HCT116 (cell line): Measurements from ENCODE around the gene C20orf144. TPM values are rescaled to one million over a fixed set of nuclear protein-coding genes. Genes with fewer than 3 reads are reported as not detected.

Source experiments
- ATAC-seq: fragments of 200-7000 bp; cut with Tn5 transposase; 2 replicates; pipeline ENCODE4 v1.9.1; 2020; ENCODE audit warnings: mild to moderate bottlenecking, moderate library complexity
- BruUV-seq: library from RNA; stranded (reverse); fragments of 400-500 nt; replicated peaks from 2 replicates; lab custom pipeline; 2021; lab: Mats Ljungman, UMichigan
- CTCF ChIA-PET: fragments of 300-600 bp; sonication (Branson Sonifier 250); formaldehyde crosslinking; loops from one replicate; lab custom pipeline; 2021; ENCODE audit warnings: antibody characterized with exemption; lab: Charles Lee
- POLR2A ChIA-PET: fragments of 300-600, 350-600 bp; sonication (Branson Sonifier 250); formaldehyde crosslinking; loops from one replicate; lab custom pipeline; 2021; ENCODE audit warnings: antibody characterized with exemption; lab: Charles Lee
- RAD21 ChIA-PET, 2 experiments: fragments of 300-600 bp; sonication (Branson Sonifier 250); formaldehyde crosslinking; loops; one replicate each; lab custom pipeline; 2023; ENCODE audit warnings: low total read pairs in 2 of 2; ENCODE audit not compliant: uncharacterized antibody in 2 of 2, unreplicated experiment in 2 of 2, low non-redundant PET in 1 of 2; lab: Charles Lee
- DNase-seq: peaks from one replicate; pipeline ENCODE4 v3.0.0-alpha.2; 2010; ENCODE audit warnings: low read depth, low spot score
- H2AFZ ChIP-seq: fragments of 200-600 bp; shearing (Covaris generic), sonication (generic); 2 replicates; pipeline ENCODE4 v1.6.1; 2017; ENCODE audit warnings: low read depth, mixed run types, mixed read lengths, antibody characterized with exemption, low read length; ENCODE audit not compliant: poor library complexity, severe bottlenecking
- H3K27ac ChIP-seq: 2 replicates; pipeline ENCODE4 v1.5.1; 2012; ENCODE audit warnings: low read depth, low read length
- H3K27me3 ChIP-seq: fragments of 200-600 bp; sonication (generic); 2 replicates; pipeline ENCODE4 v1.6.1; 2016; ENCODE audit warnings: mixed run types, low read length, mixed read lengths; ENCODE audit not compliant: insufficient read depth
- H3K36me3 ChIP-seq, 2 experiments: fragments of 200-500 bp in 1 of 2; fragments of 200-600 bp in 1 of 2; sonication (Bioruptor generic) in 1 of 2; sonication (generic) in 1 of 2; 2 replicates each; pipeline versions ENCODE4 v1.5.1 to v1.6.1; 2014 to 2016; ENCODE audit warnings: low read length in 2 of 2, inconsistent platforms in 1 of 2, mixed read lengths in 1 of 2, mixed run types in 1 of 2; ENCODE audit not compliant: insufficient read depth in 2 of 2, control insufficient read depth in 1 of 2
- H3K4me1 ChIP-seq, 2 experiments: fragments of 200-600 bp in 1 of 2; sonication (generic) in 1 of 2; 2 replicates each; pipeline versions ENCODE4 v1.5.1 to v1.6.1; 2012 to 2017; ENCODE audit warnings: low read length in 2 of 2, inconsistent platforms in 1 of 2, mild to moderate bottlenecking in 1 of 2, mixed read lengths in 1 of 2, mixed run types in 1 of 2, moderate library complexity in 1 of 2; ENCODE audit not compliant: insufficient read depth in 2 of 2, control insufficient read depth in 1 of 2
- H3K4me2 ChIP-seq: fragments of 200-600 bp; sonication (generic); 2 replicates; pipeline ENCODE4 v1.6.1; 2017; ENCODE audit warnings: mixed run types, low read length, mixed read lengths
- H3K4me3 ChIP-seq, 2 experiments: fragments of 200-600 bp in 1 of 2; sonication (generic) in 1 of 2; replicated peaks in 1 of 2; 2 replicates each; pipeline ENCODE4 v1.5.1; 2011 to 2016; ENCODE audit warnings: low read length in 2 of 2, control low read depth in 1 of 2, low read depth in 1 of 2, mild to moderate bottlenecking in 1 of 2, mixed read lengths in 1 of 2, mixed run types in 1 of 2
- H3K79me2 ChIP-seq: fragments of 200-600 bp; sonication (generic); 2 replicates; pipeline ENCODE4 v1.6.1; 2017; ENCODE audit warnings: mild to moderate bottlenecking, mixed run types, low read length, moderate library complexity, mixed read lengths; ENCODE audit not compliant: insufficient read depth
- H3K9ac ChIP-seq: fragments of 200-600 bp; sonication (generic); 2 replicates; pipeline ENCODE4 v1.6.1; 2016; ENCODE audit warnings: low read length, mixed read lengths
- H3K9me2 ChIP-seq: fragments of 200-600 bp; sonication (generic), shearing (Covaris generic); 2 replicates; pipeline ENCODE4 v1.6.1; 2017; ENCODE audit warnings: mixed run types, mild to moderate bottlenecking, moderate library complexity; ENCODE audit not compliant: insufficient read depth
- H3K9me3 ChIP-seq, 2 experiments: fragments of 200-500 bp in 1 of 2; fragments of 200-600 bp in 1 of 2; sonication (Bioruptor generic) in 1 of 2; sonication (generic) in 1 of 2; 2 replicates each; pipeline ENCODE4 v1.6.1; 2014 to 2017; ENCODE audit warnings: low read length in 2 of 2, mixed read lengths in 2 of 2, inconsistent platforms in 1 of 2, low read depth in 1 of 2, mild to moderate bottlenecking in 1 of 2, mixed run types in 1 of 2, moderate library complexity in 1 of 2; ENCODE audit not compliant: control insufficient read depth in 1 of 2, insufficient read depth in 1 of 2
- H4K20me1 ChIP-seq: fragments of 200-600 bp; sonication (generic), shearing (Covaris generic); 2 replicates; pipeline ENCODE4 v1.6.1; 2017; ENCODE audit warnings: mixed run types, mild to moderate bottlenecking, moderate library complexity; ENCODE audit not compliant: insufficient read depth
- ATF3 ChIP-seq: IDR thresholded peaks from 2 replicates; pipeline ENCODE4 v1.6.1; 2012
- CBX3 ChIP-seq: IDR thresholded peaks from 2 replicates; pipeline ENCODE4 v1.6.1; 2012; ENCODE audit warnings: low read depth
- CEBPB ChIP-seq: IDR thresholded peaks from 2 replicates; pipeline ENCODE4 v1.6.1; 2012; ENCODE audit warnings: low read depth
- EZH2 ChIP-seq: fragments of 200-600 bp; sonication (generic); IDR thresholded peaks from 2 replicates; pipeline ENCODE4 v1.6.1; 2017; ENCODE audit warnings: antibody characterized with exemption, mixed run types
- JUND ChIP-seq: IDR thresholded peaks from 2 replicates; pipeline ENCODE4 v1.6.1; 2012
- MAX ChIP-seq: IDR thresholded peaks from 2 replicates; pipeline ENCODE4 v1.6.1; 2012
- POLR2AphosphoS5 ChIP-seq: IDR thresholded peaks from 2 replicates; pipeline ENCODE4 v1.6.1; 2011; ENCODE audit warnings: mild to moderate bottlenecking, low read depth, low read length, moderate library complexity
- RAD21 ChIP-seq: IDR thresholded peaks from 2 replicates; pipeline ENCODE4 v1.6.1; 2012; ENCODE audit warnings: low read depth, mild to moderate bottlenecking
- SIN3A ChIP-seq: IDR thresholded peaks from 2 replicates; pipeline ENCODE4 v1.6.1; 2012; ENCODE audit warnings: low read depth
- SP1 ChIP-seq: IDR thresholded peaks from 2 replicates; pipeline ENCODE4 v1.6.1; 2012; ENCODE audit warnings: low read depth
- SRF ChIP-seq: IDR thresholded peaks from 2 replicates; pipeline ENCODE4 v1.6.1; 2012; ENCODE audit warnings: low read depth
- TCF7L2 ChIP-seq: IDR thresholded peaks from 2 replicates; pipeline ENCODE4 v1.7.0; 2011; ENCODE audit warnings: borderline replicate concordance, inconsistent platforms; ENCODE audit not compliant: insufficient read depth, insufficient read length; ENCODE audit errors: extremely low read depth
- YY1 ChIP-seq: IDR thresholded peaks from 2 replicates; pipeline ENCODE4 v1.6.1; 2011; ENCODE audit warnings: low read length, low read depth, moderate library complexity, mild to moderate bottlenecking; ENCODE audit not compliant: insufficient replicate concordance; ENCODE audit errors: extremely low read depth
- intact Hi-C: fragments of 100-400 bp; cut with micrococcal nuclease; formaldehyde crosslinking; loops from 2 replicates; pipeline ENCODE4 v1.10.0; 2022
- total RNA-seq: library from RNA; stranded (reverse); gene quantifications from one replicate; pipeline ENCODE4 v1.2.1, GENCODE V29; 2021; ENCODE audit not compliant: unreplicated experiment
- TF ChIP-seq, protein P1 (sequence below): IDR thresholded peaks from 2 replicates; pipeline ENCODE4 v1.6.1; 2011; ENCODE audit warnings: mild to moderate bottlenecking, low read length, moderate library complexity; ENCODE audit not compliant: insufficient replicate concordance; ENCODE audit errors: extremely low read depth

The C20orf144 gene
- total RNA-seq, 1 experiment from 2014 or later: 0.37 TPM

- Histone ChIP-seq H3K4me2 (peak overlapping the region; percentile 97), H3K36me3 (no peaks in the 10 kb centered on the region), H2AFZ (no peak overlapping the region), H4K20me1 (no peaks in the 10 kb centered on the region), H3K79me2 (peaks cover 32% of the 10 kb centered on the region), H3K9ac (peak overlapping the region; percentile 90), H3K4me3 (peak overlapping the region; percentile 82 to 83), H3K9me3 (no peaks in the 10 kb centered on the region), H3K4me1 (peaks cover 13 to 35% of the 10 kb centered on the region in 2 experiments), H3K27ac (peak overlapping the region; percentile 83), H3K27me3 (no peaks in the 10 kb centered on the region), H3K9me2 (no peaks in the 10 kb centered on the region)
- TF ChIP-seq POLR2AphosphoS5: peak; percentile 23; the same call in 1 of the 2 replicates
- no peak; the same call in 1 of the 2 replicates for TF ChIP-seq MAX
- no peak for TF ChIP-seq ATF3
- TF ChIP-seq SIN3A: 0 out of 2 replicates have a peak, but pooled peaks have one; percentile 37
- ChIA-PET CTCF (no interaction called here), RAD21 (no interaction called here), POLR2A (interaction anchor here (1.1 kb wide), 1 partner anchor 21 kb away, joined by 3 read pairs; no protein-coding TSS in a partner anchor)
- ATAC-seq (peak; percentile 69), DNase-seq (no peak)
- BruUV-seq: no TSS peak
- intact Hi-C loops: no loop called here
Observed at GRCh38 chr20:33685328-33686099, 23.4 kb downstream of the C20orf144 start.

- Histone ChIP-seq H3K27me3 (no peaks in the 10 kb centered on the region), H3K9me2 (no peaks in the 10 kb centered on the region), H4K20me1 (no peaks in the 10 kb centered on the region), H3K27ac (peak within 1 kb of the TSS; percentile 83), H3K79me2 (peaks cover 32% of the 10 kb centered on the region), H3K9me3 (no peaks in the 10 kb centered on the region), H3K9ac (peak within 1 kb of the TSS; percentile 90), H3K4me2 (peak within 1 kb of the TSS; percentile 97), H3K36me3 (no peaks in the 10 kb centered on the region), H3K4me3 (peak within 1 kb of the TSS; percentile 82 to 83), H3K4me1 (peaks cover 13 to 35% of the 10 kb centered on the region in 2 experiments), H2AFZ (peak within 1 kb of the TSS; percentile 98)
- ATAC-seq (peak; percentile 93), DNase-seq (peak; percentile 77)
- intact Hi-C loops: no loop called here
- CTCF ChIA-PET: no interaction called here
- RAD21 ChIA-PET: no interaction called here
- BruUV-seq: no TSS peak
- POLR2A ChIA-PET: no interaction called here
- TF ChIP-seq ATF3: no peak
- peak; percentile 83 for TF ChIP-seq SP1
- no peak for TF ChIP-seq CEBPB
- no peak for TF ChIP-seq JUND
- peak; percentile 25 for TF ChIP-seq TCF7L2
- TF ChIP-seq SRF: no peak
- peak; percentile 92 for TF ChIP-seq MAX
- TF ChIP-seq CBX3: no peak
- no peak for TF ChIP-seq YY1
- peak; percentile 82 for TF ChIP-seq SIN3A
- no peak for TF ChIP-seq EZH2
- no peak for TF ChIP-seq POLR2AphosphoS5
- TF ChIP-seq, protein P1, sequence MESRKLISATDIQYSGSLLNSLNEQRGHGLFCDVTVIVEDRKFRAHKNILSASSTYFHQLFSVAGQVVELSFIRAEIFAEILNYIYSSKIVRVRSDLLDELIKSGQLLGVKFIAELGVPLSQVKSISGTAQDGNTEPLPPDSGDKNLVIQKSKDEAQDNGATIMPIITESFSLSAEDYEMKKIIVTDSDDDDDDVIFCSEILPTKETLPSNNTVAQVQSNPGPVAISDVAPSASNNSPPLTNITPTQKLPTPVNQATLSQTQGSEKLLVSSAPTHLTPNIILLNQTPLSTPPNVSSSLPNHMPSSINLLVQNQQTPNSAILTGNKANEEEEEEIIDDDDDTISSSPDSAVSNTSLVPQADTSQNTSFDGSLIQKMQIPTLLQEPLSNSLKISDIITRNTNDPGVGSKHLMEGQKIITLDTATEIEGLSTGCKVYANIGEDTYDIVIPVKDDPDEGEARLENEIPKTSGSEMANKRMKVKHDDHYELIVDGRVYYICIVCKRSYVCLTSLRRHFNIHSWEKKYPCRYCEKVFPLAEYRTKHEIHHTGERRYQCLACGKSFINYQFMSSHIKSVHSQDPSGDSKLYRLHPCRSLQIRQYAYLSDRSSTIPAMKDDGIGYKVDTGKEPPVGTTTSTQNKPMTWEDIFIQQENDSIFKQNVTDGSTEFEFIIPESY: no peak
- TF ChIP-seq RAD21: no peak
Observed at GRCh38 chr20:33686100-33686983, 24.2 kb downstream of the C20orf144 start, which contains the start of gene E2F1. Gene E2F1 (minus strand): TSS chr20:33686385. CDS start chr20:33686264, 121 bp downstream.
